ENCODE results near the gene AGR3. TPM values are rescaled to one million over a fixed set of nuclear protein-coding genes. Genes with fewer than 3 reads are reported as not detected.

AGR3 gene
- total and polyA plus RNA-seq, 4 donors, result not detected

DNA sequence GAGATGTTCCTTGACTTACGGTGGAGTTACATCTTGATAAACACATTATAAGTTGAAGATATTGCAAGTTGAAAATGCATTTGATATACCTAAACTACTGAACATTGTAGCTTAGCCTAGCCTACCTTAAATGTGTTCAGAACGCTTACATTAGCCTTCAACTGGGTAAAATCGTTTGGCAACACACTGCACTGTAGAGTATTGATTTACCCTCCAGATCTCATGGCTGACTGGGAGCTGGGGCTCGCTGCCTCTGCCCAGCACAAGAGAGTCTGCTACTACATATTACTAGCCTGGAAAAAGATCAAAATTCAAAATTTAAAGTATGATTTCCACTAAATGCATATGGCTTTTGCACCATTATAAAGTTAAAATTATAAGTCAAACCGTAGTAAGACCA lies 7.5 kb upstream of the AGR3 start:
- H3K27me3 ChIP-seq (ENCODE audit: control insufficient read depth in 4 of 4, insufficient read depth in 4 of 4, low read length in 3 of 4), result no peaks in the 10 kb centered on the region
- WGBS, result 61% methylated on average over 5 of the region's 5 CpGs
- no peak for TF ChIP-seq HNF4A (conservative IDR thresholded peaks at IDR 0.05)
- TF ChIP-seq GABPA (IDR thresholded peaks at IDR 0.05 in 1 of 2, conservative IDR thresholded peaks at IDR 0.05 in 1 of 2), result no peak
- TF ChIP-seq EGR1 (IDR thresholded peaks at IDR 0.05; ENCODE audit: low read depth in 2 of 2), result no peak

DNA sequence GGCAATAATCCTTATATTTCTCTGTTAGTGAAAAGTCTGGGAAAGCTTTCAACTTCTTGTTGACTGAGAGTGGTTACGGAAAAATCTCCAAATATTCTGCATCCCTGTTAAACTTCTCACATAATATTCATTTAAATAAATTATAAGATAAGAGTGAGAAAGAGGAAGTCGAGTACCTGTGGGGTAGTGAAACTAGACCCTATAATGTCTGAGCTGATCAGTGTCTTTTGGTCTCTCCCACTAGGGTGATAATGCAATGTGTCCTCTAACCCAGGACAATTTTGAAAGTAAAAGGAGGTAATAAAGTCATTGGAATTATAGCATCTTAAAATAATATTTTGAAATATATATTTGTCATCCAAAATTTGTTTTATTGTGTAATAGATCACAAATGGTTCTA lies 2.1 kb upstream of the AGR3 start:
- Histone ChIP-seq H3K36me3 (ENCODE audit: control insufficient read depth in 4 of 4, insufficient read depth in 3 of 4, low read depth in 1 of 4, low read length in 3 of 4) (no peaks in the 10 kb centered on the region), H3K27me3 (ENCODE audit: control insufficient read depth in 4 of 4, insufficient read depth in 4 of 4, low read length in 3 of 4) (no peaks in the 10 kb centered on the region), H3K9me3 (ENCODE audit: control insufficient read depth in 4 of 4, low read length in 3 of 4) (no peaks in the 10 kb centered on the region), H3K9ac (ENCODE audit: low read depth in 1 of 2, low read length in 2 of 2) (no peak overlapping the region), H3K27ac (ENCODE audit: low read depth in 1 of 2, low read length in 2 of 2) (no peak overlapping the region), H3K4me3 (ENCODE audit: low read depth in 1 of 3, low read length in 3 of 3) (no peak overlapping the region), H3K4me1 (ENCODE audit: control insufficient read depth in 4 of 4, insufficient read depth in 4 of 4, low read length in 3 of 4) (no peaks in the 10 kb centered on the region)
- TF ChIP-seq, protein P1, sequence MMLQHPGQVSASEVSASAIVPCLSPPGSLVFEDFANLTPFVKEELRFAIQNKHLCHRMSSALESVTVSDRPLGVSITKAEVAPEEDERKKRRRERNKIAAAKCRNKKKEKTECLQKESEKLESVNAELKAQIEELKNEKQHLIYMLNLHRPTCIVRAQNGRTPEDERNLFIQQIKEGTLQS (IDR thresholded peaks at IDR 0.05), result no peak
- TF ChIP-seq RAD21 (IDR thresholded peaks at IDR 0.05) (no peak), FOXA2 (IDR thresholded peaks at IDR 0.05) (no peak), TAF1 (conservative IDR thresholded peaks at IDR 0.05) (no peak), HNF4A (conservative IDR thresholded peaks at IDR 0.05) (no peak), JUND (IDR thresholded peaks at IDR 0.05) (no peak)
- 62% methylated on average over 2 of the region's 2 CpGs for WGBS
- no peak for DNase-seq (ENCODE audit: low spot score)

More for the DNA sequence above, 7.5 kb upstream of the AGR3 start:
- H3K4me1 ChIP-seq (ENCODE audit: control insufficient read depth in 4 of 4, insufficient read depth in 4 of 4, low read length in 3 of 4), result peaks cover 0 to 9% (median 7%) of the 10 kb centered on the region in 4 donors
- H3K4me3 ChIP-seq (ENCODE audit: low read depth in 1 of 3, low read length in 3 of 3), result no peak overlapping the region
- no peaks in the 10 kb centered on the region for H3K36me3 ChIP-seq (ENCODE audit: control insufficient read depth in 4 of 4, insufficient read depth in 3 of 4, low read depth in 1 of 4, low read length in 3 of 4)
- DNase-seq (ENCODE audit: low spot score), result no peak
- H3K27ac ChIP-seq (ENCODE audit: low read depth in 1 of 2, low read length in 2 of 2), result no peak overlapping the region
- no peaks in the 10 kb centered on the region for H3K9me3 ChIP-seq (ENCODE audit: control insufficient read depth in 4 of 4, low read length in 3 of 4)
- no peak overlapping the region for H3K9ac ChIP-seq (ENCODE audit: low read depth in 1 of 2, low read length in 2 of 2)

DNA sequence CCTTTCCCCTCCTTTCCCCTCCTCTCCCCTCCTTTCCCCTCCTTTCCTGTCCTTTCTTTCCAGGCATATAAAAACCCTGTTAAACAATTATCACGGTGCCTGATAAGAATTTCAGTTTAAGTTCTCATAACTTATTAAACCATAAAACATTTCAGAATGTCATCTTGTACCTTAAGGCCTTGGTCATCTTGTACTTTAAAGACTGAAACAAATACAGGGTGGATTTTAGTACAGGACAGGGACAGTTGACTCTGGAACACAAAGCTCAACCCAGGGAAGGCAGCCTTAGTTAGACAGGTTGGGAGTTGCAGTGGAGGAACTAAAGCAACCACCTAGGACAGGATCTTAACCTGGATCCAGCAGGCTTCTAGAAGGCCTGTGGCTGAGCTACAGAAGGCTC lies 1.2 kb downstream of the AGR3 start:
- no peak for DNase-seq (ENCODE audit: low spot score)
- WGBS, result 74% methylated on average over 1 of the region's 1 CpG
- Histone ChIP-seq H3K36me3 (ENCODE audit: control insufficient read depth in 4 of 4, insufficient read depth in 3 of 4, low read depth in 1 of 4, low read length in 3 of 4) (no peaks in the 10 kb centered on the region), H3K27ac (ENCODE audit: low read depth in 1 of 2, low read length in 2 of 2) (no peak overlapping the region), H3K9ac (ENCODE audit: low read depth in 1 of 2, low read length in 2 of 2) (no peak overlapping the region), H3K9me3 (ENCODE audit: control insufficient read depth in 4 of 4, low read length in 3 of 4) (no peaks in the 10 kb centered on the region), H3K4me3 (ENCODE audit: low read depth in 1 of 3, low read length in 3 of 3) (no peak overlapping the region), H3K27me3 (ENCODE audit: control insufficient read depth in 4 of 4, insufficient read depth in 4 of 4, low read length in 3 of 4) (no peaks in the 10 kb centered on the region), H3K4me1 (ENCODE audit: control insufficient read depth in 4 of 4, insufficient read depth in 4 of 4, low read length in 3 of 4) (no peaks in the 10 kb centered on the region)
- TF ChIP-seq TAF1 (conservative IDR thresholded peaks at IDR 0.05) (no peak), CTCF (IDR thresholded peaks at IDR 0.05; ENCODE audit: low read depth, low read length, missing input control) (no peak), RXRA (IDR thresholded peaks at IDR 0.05) (no peak), GABPA (IDR thresholded peaks at IDR 0.05 in 1 of 2, conservative IDR thresholded peaks at IDR 0.05 in 1 of 2) (no peak), MAX (IDR thresholded peaks at IDR 0.05) (no peak), HNF4G (IDR thresholded peaks at IDR 0.05) (no peak), FOXA1 (IDR thresholded peaks at IDR 0.05) (no peak), YY1 (IDR thresholded peaks at IDR 0.05) (no peak), FOXA2 (IDR thresholded peaks at IDR 0.05) (no peak)
- TF ChIP-seq, protein P1 (IDR thresholded peaks at IDR 0.05), result no peak
